Posterior cingulate gyrus (tissue), 11 donors: ENCODE measurements around the gene MAPK8.
"Not testable (repeated sequence)": the region's sequence is repeated elsewhere in the genome, so short reads cannot be mapped to it uniquely, and the experiment has no call there.

Experiments used
- DNase-seq, 10 donors: peaks; one replicate each; pipeline versions ENCODE4 v3.0.0 to v3.0.0-alpha.2; 2020 to 2021; ENCODE audit warnings: mixed read lengths in 3 of 10
- intact Hi-C: fragments of 100-400 bp; cut with DNase I; formaldehyde crosslinking; loops from one replicate; pipeline ENCODE4 v1.15.1; 2023

MAPK8 gene

DNA sequence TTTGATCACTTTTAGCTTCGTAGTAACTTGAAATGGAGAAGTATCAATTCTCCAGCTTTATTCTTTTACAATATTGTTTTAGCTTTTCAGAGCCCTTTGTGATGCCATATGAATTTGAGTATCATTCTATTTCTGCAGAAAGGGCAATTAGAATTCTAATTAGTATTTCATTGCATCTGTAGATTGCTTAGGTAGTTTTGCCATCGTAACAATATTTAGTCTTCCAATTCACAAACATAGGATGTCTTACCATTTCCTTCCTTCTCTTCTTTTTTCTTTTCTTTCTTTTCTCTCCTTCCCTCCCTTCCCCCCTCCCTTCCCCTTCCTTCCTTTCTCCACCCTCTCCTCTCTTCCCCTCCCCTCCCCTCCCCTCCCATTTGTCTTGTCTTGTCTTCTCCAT lies 105.0 kb downstream of the MAPK8 start:
- DNase-seq: no peak
- intact Hi-C loops: no loop called here

DNA sequence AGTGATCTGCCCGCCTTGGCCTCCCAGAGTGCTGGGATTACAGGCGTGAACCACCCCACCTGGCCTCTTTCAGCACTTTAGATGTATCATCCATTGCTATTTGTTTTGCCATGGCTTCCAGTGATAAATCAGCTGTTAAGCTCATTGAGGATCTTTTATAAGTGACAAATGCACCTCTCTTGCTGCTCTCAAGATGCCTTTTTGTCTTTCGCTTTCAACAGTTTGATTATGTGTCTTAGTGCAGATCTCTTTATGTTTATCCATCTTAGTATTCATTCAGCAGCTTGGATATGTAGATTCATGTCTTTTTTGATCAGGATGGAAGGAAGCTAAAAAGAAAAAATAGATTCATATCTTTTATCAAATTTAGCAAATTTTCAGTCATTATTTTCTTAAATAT lies 105.6 kb downstream of the MAPK8 start:
- no peak for DNase-seq
- intact Hi-C loops: no loop called here

DNA sequence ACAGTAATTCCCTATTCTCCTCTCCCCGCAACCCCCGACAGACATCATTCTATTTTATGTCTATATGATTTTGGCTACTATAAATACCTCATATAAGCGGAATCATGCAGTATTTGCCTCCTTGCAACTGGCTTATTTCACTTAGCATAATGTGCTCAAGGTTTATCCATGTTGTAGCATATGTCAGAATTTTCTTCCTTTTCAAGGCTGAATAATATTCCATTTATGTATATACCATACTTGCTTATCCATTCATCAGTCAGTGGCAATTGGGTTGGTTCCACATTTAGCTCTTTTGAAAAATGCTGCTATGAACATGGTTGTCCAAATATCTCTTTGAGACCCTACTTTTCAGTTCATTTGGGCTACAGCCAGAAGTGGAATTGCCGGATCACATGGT lies 106.5 kb downstream of the MAPK8 start:
- DNase-seq: no peak
- intact Hi-C loops: no loop called here

DNA sequence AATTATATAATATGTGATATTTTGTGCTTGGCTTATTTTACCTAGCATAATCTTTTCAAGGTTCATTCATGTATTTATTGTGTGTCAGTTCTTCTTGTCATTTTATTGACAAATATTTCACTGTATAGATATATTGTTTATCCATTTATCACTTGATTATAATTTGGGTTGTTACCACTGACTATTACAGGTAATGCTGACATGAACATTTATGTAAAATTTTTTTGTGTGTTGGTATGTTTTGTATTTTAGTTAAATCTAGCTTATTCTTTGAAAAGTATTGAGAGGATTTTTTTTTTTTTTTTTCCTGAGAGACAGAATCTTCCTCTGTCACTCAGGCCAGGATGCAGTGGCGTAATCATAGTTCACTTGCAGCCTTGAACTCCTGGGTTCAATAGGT lies 107.7 kb downstream of the MAPK8 start:
- DNase-seq: no peak
- intact Hi-C loops: no loop called here

DNA sequence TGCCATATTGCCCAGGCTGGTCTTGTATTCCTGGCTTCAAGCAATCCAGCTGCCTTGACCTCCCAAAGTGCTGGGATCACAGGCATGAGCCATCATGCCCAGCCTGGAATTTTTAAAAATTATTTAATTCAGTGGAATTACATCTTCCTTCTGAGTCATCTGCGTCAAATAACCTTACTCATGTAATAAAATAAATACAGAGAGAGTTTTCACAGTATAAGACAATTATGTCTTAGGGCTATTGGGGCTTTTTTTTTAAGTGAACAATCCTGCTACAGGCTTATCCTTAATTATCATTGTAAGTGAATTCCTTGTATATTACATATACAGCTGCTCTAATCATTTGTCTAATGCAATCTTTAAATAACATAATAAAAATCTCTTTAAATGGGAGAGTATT lies 108.3 kb downstream of the MAPK8 start:
- DNase-seq: no peak
- intact Hi-C loops: no loop called here

GRCh38 chr10:48416584-48417232 lies 110.2 kb downstream of the MAPK8 start:
- intact Hi-C loops: no loop called here
- DNase-seq: no peak

DNA sequence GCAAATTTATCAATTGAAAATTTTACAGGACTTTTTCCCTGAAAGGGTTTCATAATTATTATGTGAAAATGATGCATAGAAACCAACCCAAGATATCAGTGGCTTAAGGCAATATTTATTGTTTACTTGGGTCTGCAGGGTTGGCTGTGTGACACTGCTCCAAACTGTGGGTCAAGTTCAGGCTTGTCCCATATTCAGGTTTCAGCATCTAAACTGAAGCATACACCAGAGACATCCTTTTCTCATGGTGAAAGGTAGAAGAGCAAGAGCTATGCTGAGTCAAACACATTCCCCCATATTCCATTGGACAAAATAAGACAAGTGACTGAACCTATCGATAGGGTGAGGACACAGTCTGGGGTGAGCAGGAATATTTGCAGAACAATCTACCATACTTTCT lies 110.9 kb downstream of the MAPK8 start:
- intact Hi-C loops: no loop called here
- no peak for DNase-seq

- intact Hi-C loops: no loop called here
- no peak for DNase-seq
These were observed 111.8 kb downstream of the MAPK8 start for GRCh38 chr10:48418189-48418788.

DNA sequence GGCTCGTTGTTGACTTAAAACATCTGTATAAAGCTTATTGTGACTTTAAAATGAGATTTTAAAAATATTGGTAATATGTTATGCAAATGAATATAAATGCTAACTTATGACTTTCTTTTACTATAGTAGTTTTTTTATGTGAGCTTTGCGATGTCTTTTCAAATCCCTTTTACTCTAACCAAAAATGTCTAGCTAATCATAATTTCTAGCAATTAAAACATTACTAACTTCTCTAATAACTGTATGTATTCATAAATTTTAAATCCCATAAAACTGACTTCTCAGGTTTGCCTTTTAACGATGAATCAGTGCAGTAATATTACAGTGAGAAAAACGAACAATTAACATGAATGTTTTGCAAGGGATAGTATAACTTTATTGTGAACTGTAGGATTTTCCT lies 113.2 kb downstream of the MAPK8 start:
- intact Hi-C loops: no loop called here
- no peak for DNase-seq

DNA sequence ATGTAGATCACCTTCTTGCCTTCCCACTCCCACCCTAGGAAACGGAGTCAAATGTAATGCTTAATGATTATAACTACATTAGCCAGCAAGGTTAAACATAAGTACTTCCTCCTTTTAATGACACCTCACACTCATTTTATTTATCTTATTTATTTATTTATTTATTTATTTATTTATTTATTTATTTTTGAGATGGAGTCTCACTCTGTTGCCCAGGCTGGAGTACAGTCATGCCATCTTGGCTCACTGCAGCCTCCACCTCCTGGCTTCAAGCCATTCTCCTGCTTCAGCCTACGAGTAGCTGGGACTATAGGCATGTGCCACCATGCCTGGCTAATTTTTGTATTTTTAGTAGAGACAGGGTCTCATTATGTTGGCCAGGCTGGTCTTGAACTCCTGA lies 115.4 kb downstream of the MAPK8 start:
- intact Hi-C loops, DNase-seq: not testable (repeated sequence)

GRCh38 chr10:48423884-48424283 lies 117.4 kb downstream of the MAPK8 start:
- intact Hi-C loops: no loop called here
- DNase-seq: no peak

DNA sequence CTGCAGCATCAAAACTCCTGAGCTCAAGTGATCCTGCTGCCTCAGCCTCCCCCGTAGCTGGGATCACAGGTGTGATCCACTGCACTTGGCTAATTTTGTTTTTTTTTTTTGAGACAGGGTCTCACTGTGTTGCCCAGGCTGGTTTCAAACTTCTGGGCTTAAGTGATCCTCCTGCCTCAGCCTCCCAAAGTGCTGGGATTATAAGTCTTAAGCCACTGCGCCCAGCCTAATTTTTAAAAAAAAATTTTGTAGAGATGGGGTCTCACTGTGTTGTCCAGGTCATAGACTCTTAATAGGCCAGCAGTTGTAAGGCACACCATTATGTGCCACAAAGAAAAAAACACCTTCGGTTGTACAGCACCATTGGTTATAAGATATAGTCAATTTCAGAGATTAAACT lies 122.4 kb downstream of the MAPK8 start:
- DNase-seq: no peak
- intact Hi-C loops: no loop called here

- intact Hi-C loops: no loop called here
- DNase-seq: no peak
These were observed 122.8 kb downstream of the MAPK8 start for GRCh38 chr10:48429309-48429708.

DNA sequence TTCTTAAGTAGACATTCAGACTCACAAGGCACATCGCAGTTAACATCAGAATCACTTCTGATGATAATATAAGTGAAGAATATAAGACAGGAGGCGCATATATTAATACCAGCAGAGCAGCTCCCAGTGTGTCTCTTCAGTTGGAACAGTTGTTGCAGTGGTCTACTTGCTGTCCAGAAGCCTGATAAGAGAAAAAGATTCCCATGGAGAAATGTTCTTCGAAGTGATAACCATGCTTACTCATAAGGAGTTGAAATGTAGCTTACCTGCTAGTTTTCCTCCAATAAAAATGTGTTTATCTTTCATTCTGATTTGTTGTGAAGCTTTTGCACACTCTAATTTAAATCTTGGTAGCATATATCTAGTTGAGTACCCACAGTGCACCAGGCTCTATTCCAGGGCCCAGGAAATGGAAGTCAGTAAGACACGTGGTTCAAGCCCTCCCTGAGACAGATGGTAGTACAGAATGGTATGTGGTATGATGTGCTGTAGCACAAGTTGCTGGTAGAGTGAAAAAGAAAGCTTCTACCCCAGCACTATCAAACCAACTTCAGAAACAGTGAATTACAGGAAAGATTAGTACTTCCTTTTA lies 124.0 kb downstream of the MAPK8 start:
- no peak for DNase-seq
- intact Hi-C loops: no loop called here

GRCh38 chr10:48431871-48432270 lies 125.4 kb downstream of the MAPK8 start:
- intact Hi-C loops: no loop called here
- no peak for DNase-seq

DNA sequence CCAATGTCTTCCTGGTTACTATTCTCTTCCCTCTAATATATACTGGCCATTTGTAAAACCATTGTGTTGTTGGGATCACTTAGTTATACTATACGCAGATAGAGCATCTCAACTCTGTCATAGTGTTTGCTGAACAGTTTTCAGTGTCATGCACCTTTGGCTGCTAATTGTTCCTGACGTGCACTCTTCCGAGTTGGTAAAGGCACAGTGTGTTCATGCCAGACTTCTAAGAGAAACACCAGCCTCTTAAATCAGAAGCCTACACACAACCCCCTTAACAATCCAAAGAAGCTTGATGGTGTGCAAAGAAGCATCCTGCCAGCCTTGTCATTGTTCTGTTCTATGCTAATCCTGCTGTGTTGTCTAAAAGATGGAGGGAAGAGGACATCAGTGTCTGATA lies 131.1 kb downstream of the MAPK8 start:
- intact Hi-C loops: no loop called here
- DNase-seq: no peak

DNA sequence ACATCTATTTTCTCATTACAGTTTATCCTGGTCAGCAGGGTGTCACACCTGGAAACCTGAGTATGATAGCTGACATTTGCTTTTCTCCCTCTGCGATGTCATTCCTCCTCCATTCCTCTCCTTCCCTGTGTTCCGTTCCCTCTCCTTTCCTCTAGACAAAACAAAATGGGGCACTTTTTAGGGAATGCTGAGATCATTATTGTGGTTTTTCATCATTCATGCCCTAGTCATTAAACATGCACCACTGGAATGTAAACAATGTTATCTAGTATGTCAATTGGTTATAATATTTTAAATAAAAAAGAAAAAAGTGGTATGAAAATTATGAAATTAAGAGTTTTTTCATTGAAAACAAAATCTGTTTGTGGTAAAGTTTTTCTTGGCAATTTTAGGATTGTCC lies 132.6 kb downstream of the MAPK8 start:
- intact Hi-C loops: no loop called here
- no peak for DNase-seq

GRCh38 chr10:48439581-48440041 lies 133.1 kb downstream of the MAPK8 start:
- peak in 2 of 10 donors; percentile 71 for DNase-seq
- intact Hi-C loops: no loop called here

DNA sequence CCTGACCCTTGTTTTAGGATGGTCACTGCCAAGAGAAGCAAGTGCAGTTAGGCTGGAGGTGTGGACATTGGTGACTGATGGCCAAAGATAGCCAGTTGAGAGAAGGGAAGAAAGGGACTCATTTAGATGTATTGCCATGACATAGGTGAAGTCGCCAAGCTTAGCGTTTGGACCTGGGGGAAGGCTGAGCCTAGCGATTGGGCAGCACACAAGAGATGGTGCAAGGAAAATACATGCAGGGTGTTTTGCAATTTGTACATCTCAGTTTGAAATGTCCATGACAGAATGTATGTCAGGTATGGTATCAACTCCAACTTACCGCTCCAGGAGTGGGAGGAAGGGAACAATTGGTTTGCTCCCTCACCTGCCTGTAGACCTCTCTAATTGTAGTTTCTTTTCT lies 134.3 kb downstream of the MAPK8 start:
- DNase-seq: peak in 1 of 10 donors; percentile 35
- intact Hi-C loops: no loop called here

DNA sequence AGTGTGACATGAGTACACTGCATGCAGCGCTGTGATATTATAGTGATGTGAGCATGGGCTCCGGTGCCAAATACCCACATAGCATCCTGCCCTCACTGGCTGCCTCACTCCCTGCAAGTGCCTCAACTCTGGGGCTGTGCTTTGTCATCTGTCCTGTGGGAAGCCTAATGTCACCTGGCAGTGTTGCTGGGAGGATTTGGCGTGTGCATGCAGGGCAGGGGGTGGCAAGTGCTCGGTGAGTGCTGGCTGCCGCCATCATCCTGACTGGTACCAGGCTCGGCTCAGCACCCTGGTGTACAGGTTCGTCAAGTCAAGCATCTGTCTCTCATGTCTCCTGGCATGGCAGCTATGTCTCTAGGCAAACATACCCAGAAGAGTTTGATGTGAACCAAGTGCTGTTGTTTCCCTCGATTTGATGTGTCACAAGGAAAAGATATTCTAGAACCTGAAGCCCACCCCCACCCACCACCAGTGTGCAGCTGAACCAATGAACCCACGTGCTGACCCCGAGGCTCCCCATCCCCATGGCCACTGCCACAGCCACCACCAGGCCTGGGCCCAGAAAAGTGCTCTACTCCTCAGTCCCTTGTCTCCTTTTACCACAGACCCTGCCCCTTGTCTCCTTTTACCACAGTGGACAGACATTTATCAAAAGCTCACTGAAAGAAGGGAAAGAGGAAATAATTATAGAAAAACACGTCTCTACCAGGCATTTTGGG lies 135.8 kb downstream of the MAPK8 start:
- intact Hi-C loops: no loop called here
- peak in 2 of 10 donors; percentile 52 to 57 for DNase-seq

DNA sequence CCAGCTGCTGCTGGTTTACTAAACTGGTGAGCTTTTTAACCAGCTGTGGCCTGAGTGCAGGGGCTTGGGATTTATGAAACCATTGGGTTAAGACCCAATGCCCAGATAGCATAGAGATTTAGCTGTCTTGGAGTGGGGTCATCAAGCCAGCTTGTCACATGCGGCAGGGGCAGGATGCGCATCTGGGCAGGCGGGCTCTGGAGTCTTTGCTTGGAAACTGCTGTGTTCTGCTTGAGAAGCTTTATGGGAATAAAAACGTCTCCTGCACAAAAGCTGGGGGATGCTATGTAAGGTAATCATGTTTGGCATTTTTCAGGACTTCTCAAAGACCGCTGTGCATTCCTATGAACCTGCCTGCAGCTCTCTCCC lies 136.3 kb downstream of the MAPK8 start:
- intact Hi-C loops: no loop called here
- DNase-seq: peak in 1 of 10 donors; percentile 46

DNA sequence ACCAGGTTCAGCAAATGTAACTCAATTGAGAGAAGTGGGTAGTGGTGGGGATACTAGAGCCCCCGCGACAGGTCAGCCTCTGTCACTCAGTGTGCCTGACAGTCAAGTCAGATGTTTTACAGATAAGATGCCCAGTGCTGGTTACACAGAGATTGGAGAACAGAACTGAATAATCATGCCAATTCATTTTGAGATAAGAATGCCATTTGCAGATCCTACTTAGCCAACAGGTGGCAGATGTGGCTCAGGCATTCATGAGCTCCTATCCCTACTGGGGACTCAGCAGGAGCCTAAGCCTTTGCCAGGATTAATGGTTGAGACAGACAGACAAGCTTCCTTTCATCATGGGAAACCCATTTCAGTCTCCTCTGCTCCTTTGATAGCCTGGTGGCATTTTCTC lies 137.8 kb downstream of the MAPK8 start:
- no peak for DNase-seq
- intact Hi-C loops: no loop called here
